Prostate gland (tissue), 2 donors: ENCODE measurements around the gene OCLN. TPM values are rescaled to one million over a fixed set of nuclear protein-coding genes. Genes with fewer than 3 reads are reported as not detected.
"Not testable (repeated sequence)": the region's sequence is repeated elsewhere in the genome, so short reads cannot be mapped to it uniquely, and the experiment has no call there.

Experiments
- DNase-seq: peaks from one replicate; pipeline ENCODE4 v3.0.0-alpha.2; 2019; ENCODE audit warnings: low spot score
- H3K27ac ChIP-seq, 2 donors: fragments of 200-600 bp; sonication (generic); 2 replicates each; pipeline ENCODE4 v1.5.1; 2017 to 2019
- H3K27me3 ChIP-seq: fragments of 200-600 bp; sonication (generic); replicated peaks from 2 replicates; pipeline ENCODE4 v1.5.1; 2019; ENCODE audit not compliant: insufficient read depth
- H3K36me3 ChIP-seq, 2 donors: fragments of 200-600 bp; sonication (generic); 1 replicate in 1 of 2; 2 replicates in 1 of 2; pipeline versions ENCODE4 v1.5.1 to v1.8.1; 2017 to 2019
- H3K4me1 ChIP-seq: fragments of 200-600 bp; sonication (generic); replicated peaks from 2 replicates; pipeline ENCODE4 v1.5.1; 2019
- H3K4me3 ChIP-seq, 2 donors: fragments of 200-600 bp; sonication (generic); 2 replicates each; pipeline ENCODE4 v1.5.1; 2017 to 2019
- H3K9me3 ChIP-seq: fragments of 200-600 bp; sonication (generic); 2 replicates; pipeline ENCODE4 v1.5.1; 2017
- CTCF ChIP-seq, 4 experiments: fragments of 200-600 bp in 2 of 4; fragments of 450-650 bp in 2 of 4; sonication (generic) in 2 of 4; IDR thresholded peaks; 1 replicate in 3 of 4; 2 replicates in 1 of 4; pipeline ENCODE4 v1.5.1; 2016 to 2019; ENCODE audit warnings: antibody characterized with exemption in 4 of 4, mild to moderate bottlenecking in 2 of 4, moderate library complexity in 2 of 4
- WGBS: methylation state at CpG from one replicate; pipeline ENCODE4 v1.1.5; 2018; 5-methylcytosine and 5-hydroxymethylcytosine counted together
- intact Hi-C: fragments of 100-400 bp; cut with DNase I; formaldehyde crosslinking; loops from one replicate; pipeline ENCODE4 v1.14.2; 2022
- small RNA-seq, 2 donors: library from RNA; depleted of rRNA; stranded (forward); fragments of <200 nt; gene quantifications; one replicate each; pipeline ENCODE3, GENCODE V24; 2016
- total RNA-seq, 2 donors: library from RNA; depleted of rRNA; stranded (reverse); fragments of >200 nt; gene quantifications; one replicate each; pipeline ENCODE4 v1.1.0, GENCODE V29; 2016

The OCLN gene
- total RNA-seq, 2 donors from 2014 or later, result 20.2 to 26.8 TPM

- intact Hi-C loops, H3K4me1 ChIP-seq, H3K27me3 ChIP-seq, H3K36me3 ChIP-seq, H3K9me3 ChIP-seq: not testable (repeated sequence)
- Histone ChIP-seq H3K4me3 (peak within 1 kb of the TSS; percentile 25 to 39), H3K27ac (peak within 1 kb of the TSS; percentile 34 to 65)
- WGBS, result under 1% methylated on average over 39 of the region's 40 CpGs
- peak; percentile 71 for DNase-seq
- peak in 1 of 4 experiments; percentile 44 for TF ChIP-seq CTCF (IDR thresholded peaks at IDR 0.05)
Observed at GRCh38 chr5:69559908-69560330, 67.3 kb downstream of the OCLN start, which contains the start of gene GTF2H2C. TSS of gene GTF2H2C (plus strand) at chr5:69560191. CDS start at chr5:69565133, 4,942 bp downstream.

- H3K36me3 ChIP-seq, H3K4me1 ChIP-seq, H3K27me3 ChIP-seq, H3K27ac ChIP-seq, DNase-seq, H3K9me3 ChIP-seq, intact Hi-C loops: not testable (repeated sequence)
- 40% methylated on average over 24 of the region's 31 CpGs for WGBS
- peak overlapping the region in 1 of 2 donors; percentile 9 for H3K4me3 ChIP-seq
Observed at GRCh38 chr5:69560587-69561431, 68.2 kb downstream of the OCLN start.

DNA sequence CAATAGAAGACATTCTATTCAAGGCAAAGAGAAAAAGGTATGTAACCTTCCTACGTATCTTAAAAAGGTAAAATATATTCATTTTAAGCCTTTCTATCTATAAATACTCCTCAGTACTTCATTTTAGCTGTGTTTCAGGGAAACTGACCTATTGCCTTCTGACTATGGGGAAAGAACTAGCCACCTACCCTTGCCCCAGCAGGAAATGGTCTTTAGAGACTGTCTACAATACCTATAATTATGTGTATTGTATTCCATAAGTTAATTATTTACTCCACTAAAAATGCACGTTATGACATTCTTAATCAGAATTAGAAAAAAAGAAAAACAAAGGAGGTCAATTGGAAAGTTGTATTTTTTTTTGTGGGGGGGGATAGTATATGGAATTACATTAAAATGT lies 73.6 kb downstream of the OCLN start:
- H3K36me3 ChIP-seq, intact Hi-C loops, H3K4me1 ChIP-seq, H3K4me3 ChIP-seq, DNase-seq, H3K27ac ChIP-seq, H3K27me3 ChIP-seq, H3K9me3 ChIP-seq: not testable (repeated sequence)
- WGBS, result 87% methylated on average over 2 of the region's 2 CpGs

DNA sequence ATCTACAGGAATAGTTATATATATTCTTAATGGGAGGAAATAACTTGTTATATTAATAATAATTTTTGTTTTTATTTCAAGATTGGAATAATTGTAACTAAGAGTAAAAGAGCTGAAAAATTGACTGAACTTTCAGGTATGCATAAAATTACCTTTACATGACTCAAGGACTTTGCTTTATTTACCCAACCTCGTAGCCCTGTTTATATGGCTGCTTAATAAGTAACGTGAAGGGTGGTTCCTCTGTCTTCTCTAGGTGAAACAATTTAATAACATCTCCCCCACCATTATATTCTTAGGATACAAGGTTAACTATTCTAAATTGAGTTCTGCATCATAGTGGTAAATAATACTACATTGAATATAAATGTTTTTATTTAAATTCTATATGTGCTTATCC lies 75.5 kb downstream of the OCLN start:
- intact Hi-C loops, result not testable (repeated sequence)
- WGBS, result 91% methylated on average over 1 of the region's 2 CpGs

DNA sequence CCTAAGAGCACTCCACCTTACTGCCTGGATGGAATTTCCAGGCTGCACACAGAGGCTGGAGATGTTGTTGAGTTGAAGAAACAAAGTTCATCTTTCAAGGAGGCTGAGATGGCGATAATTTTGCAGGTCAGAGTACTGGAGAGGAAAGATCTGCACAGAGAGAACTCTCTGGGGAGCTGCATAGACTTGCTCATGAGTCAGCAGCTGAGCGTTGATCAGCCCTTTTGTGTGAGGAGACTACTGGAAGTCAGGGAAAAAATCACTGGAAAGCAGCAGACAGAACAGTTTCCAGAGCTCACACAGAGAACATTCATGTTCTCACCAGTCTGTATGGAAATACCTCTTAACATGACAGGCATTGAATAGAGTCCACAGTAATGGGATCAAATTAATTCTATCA lies 90.8 kb downstream of the OCLN start:
- H3K27me3 ChIP-seq, H3K4me3 ChIP-seq, intact Hi-C loops, H3K36me3 ChIP-seq, H3K27ac ChIP-seq, H3K9me3 ChIP-seq, H3K4me1 ChIP-seq, DNase-seq: not testable (repeated sequence)
- WGBS, result no CpG with 5 or more reads among the region's 2 CpGs

More for the DNA sequence above, 75.5 kb downstream of the OCLN start:
- not testable (repeated sequence) for H3K27me3 ChIP-seq, H3K4me3 ChIP-seq, H3K9me3 ChIP-seq, H3K36me3 ChIP-seq, H3K4me1 ChIP-seq, DNase-seq, H3K27ac ChIP-seq

DNA sequence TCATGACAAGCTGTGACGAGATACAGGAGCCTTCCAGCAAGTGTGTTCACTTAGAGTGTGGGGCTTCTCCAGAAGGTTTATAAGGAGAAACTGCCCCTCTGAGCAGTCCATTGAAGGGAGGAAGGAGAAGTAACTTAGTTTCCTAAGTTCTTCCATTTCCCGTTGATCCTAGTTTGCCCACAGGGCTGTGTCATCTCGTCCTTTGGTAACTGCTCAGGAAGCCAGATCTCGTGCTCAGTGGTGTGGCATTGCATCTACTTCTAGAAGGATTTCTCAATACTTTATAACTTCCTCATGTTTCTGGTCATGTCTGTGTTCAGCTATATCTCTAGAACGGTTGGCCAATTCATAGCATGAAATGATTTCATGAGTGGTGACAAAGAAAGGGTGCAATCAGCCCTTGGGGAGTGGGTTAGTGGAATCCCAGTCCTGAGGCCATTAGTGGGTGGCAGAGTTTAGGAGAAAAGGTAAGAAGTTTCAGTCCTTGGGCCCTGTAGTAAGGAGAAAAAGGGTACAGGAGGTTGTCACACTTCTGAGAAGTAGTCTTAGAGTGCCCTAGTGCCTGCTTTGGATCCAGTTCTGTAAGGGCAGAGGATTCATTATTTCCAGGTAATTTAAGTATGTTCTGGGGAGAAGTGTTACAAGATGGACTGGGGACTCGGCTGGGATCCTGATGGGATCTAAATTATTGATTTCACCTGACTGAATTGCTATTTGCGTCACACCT lies 103.7 kb downstream of the OCLN start:
- intact Hi-C loops, DNase-seq, H3K36me3 ChIP-seq, H3K9me3 ChIP-seq, H3K4me3 ChIP-seq, H3K27ac ChIP-seq, H3K4me1 ChIP-seq, H3K27me3 ChIP-seq: not testable (repeated sequence)
- WGBS, result no CpG with 5 or more reads among the region's 7 CpGs

DNA sequence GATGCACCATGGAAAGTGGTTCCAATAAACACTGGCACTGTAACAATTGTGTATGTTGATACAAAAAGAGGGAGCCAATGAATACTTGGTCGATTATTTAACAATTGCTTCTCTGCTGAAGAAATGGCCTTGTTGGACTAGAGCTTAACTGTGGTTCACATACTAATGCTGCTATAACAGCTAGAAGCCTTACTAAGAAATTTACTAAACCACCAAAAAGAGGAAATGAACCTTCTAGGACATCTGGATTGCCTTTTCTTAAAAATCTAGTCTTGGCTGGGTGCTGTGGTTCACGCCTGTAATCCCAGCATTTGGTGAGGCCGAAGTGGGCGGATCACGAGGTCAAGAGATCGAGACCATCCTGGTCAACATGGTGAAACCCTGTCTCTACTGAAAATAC lies 109.4 kb downstream of the OCLN start:
- DNase-seq, H3K27me3 ChIP-seq, H3K4me3 ChIP-seq, intact Hi-C loops, H3K27ac ChIP-seq, H3K36me3 ChIP-seq, H3K4me1 ChIP-seq, H3K9me3 ChIP-seq: not testable (repeated sequence)
- WGBS, result no CpG with 5 or more reads among the region's 6 CpGs

GRCh38 chr5:69606839-69607238 lies 114.2 kb downstream of the OCLN start:
- intact Hi-C loops, result not testable (repeated sequence)
- WGBS, result 90% methylated on average over 3 of the region's 6 CpGs

More at GRCh38 chr5:69606839-69607238, 114.2 kb downstream of the OCLN start:
- not testable (repeated sequence) for H3K9me3 ChIP-seq, H3K27ac ChIP-seq, H3K36me3 ChIP-seq, DNase-seq, H3K4me1 ChIP-seq, H3K27me3 ChIP-seq, H3K4me3 ChIP-seq

Small RNA genes within 50 kb of the gene (small RNA-seq; reads per million reads assigned to genes)
- 0 reads per million in 2 donors for gene RN7SL616P
- gene RNU6-724P, result 0 to 0.20 reads per million in 2 donors
- gene RPS27P14, result 0 reads per million in 2 donors

Other genes starting within 250 kb of the OCLN start
- gene CCDC125, start 160.0 kb upstream of the OCLN start, total RNA-seq, result 10 to 100 TPM; 12.9 to 21.7 TPM
- gene AK6, start 123.3 kb upstream of the OCLN start, total RNA-seq, result 10 to 100 TPM; 21.3 to 33.0 TPM
- gene TAF9, start 123.3 kb upstream of the OCLN start, total RNA-seq, result 10 to 100 TPM; 32.2 to 50.1 TPM
- 10 to 100 TPM; 28.8 to 29.5 TPM for gene RAD17, start 123.0 kb upstream of the OCLN start, total RNA-seq
- gene MARVELD2, start 77.7 kb upstream of the OCLN start, total RNA-seq, result 10 to 100 TPM in 1 of 2 donors, 1 to 10 TPM in 1; 9.5 to 30.1 TPM
- 10 to 100 TPM; 16.3 to 29.6 TPM for gene GTF2H2C, start 67.4 kb downstream of the OCLN start, total RNA-seq